Hematopoietic multipotent progenitor cell treated with erythropoietin and hydrocortisone succinate and interleukin-3 and kit ligand, for 8 days (in vitro differentiated cells): ENCODE measurements around the gene NOA1.

ENCODE experiments used
- DNase-seq: peaks from one replicate; pipeline ENCODE4 v3.0.0-alpha.2; 2015

The NOA1 gene

GRCh38 chr4:56977321-56978012 is at the start of gene NOA1:
TSS of gene NOA1 (minus strand) at chr4:56977606. CDS start at chr4:56977585, 21 bp downstream.
- DNase-seq = peak; percentile 99

DNA sequence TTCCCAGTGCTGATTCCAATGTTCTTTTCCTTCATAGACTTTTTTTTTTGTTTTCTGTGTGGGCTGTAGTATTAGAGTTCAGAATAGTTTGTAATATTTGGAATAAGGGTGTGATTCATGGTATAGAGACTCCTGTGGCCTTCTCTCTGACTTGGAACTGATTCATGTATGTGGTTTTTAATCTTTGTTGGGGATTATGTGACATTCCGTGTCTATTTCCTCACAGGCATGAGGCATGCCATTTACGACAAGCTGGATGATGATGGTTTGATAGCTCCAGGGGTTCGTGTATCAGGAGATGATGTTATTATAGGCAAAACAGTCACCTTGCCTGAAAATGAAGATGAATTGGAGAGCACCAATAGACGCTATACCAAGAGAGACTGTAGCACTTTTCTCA is 45.7 kb upstream of the NOA1 start:
- no peak for DNase-seq

DNA sequence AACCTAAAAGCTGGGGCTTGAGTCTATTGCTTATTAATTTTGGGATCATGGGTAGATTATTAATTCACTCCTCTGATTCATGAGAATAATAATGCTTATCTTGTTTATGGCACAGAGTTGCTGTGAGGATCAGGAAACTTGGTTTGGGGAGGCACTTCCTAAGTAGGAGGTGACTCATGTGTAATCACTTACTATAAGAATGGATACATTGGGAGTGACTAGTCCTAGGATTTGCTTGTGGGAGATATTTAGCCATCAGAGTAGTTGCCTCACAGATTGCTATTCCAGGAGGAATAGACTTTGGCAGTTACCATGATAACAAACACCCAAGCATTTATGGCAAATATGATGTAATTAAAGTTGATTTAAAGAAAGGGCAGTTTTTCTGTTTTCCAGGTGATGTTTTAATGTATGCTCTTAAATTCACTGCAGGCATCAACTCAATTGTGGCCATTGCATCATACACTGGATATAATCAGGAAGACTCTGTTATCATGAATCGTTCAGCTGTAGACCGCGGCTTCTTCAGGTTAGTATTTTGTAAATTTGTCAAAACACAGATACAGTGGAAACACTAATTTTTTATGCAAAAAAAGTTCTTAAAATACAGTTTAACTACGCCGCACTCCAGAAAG is 43.2 kb upstream of the NOA1 start:
- no peak for DNase-seq

DNA sequence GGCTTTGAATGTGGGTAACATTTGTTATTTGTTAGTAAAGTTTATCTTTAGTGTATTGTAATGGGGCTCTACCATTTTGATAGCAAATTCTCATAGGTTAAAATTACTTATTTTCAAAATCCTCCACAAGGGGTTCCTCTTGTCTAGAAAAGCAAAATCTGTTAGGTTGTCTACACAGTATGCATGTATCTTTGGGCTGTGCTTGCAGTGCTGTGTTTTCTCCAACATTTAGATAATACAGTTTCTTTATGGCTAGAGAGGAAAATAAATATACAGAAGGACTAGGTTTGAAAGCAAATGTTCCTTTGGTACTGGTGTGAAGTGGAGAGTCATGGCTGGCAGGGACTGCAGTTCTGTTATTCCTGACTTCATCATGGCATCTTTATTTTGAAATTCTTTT is 41.6 kb upstream of the NOA1 start:
- no peak for DNase-seq

DNA sequence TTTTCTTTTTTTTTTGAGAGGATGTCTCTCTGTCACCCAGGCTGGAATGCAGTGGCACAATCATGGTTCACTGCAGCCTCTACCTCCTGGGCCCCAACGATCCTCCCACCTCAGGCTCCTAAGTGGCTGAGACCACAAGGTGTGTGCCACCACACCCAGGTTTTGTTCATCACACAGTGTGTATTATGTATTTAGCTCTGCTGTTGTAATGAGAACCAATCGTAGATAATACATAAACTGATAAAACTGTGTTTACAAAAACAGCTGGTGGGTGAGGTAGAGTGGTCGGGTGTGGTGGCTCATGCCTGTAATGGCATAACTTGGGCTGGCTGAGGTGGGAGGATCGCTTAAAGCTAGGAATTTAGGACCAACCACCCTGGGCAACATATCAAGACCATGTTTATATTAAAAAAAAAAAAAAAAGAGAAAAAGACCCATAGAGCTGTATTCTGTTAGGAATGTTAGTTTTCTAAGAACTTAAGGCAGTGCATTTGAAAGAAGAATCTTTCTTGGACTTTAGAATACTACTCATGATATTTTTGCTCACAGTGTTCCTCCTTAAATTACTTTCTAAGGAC is 36.2 kb upstream of the NOA1 start:
- peak; percentile 12 for DNase-seq

GRCh38 chr4:56999751-57000150 is 22.3 kb upstream of the NOA1 start:
- DNase-seq = no peak

- DNase-seq = no peak
These were observed 18.1 kb upstream of the NOA1 start for GRCh38 chr4:56995525-56995924.

DNA sequence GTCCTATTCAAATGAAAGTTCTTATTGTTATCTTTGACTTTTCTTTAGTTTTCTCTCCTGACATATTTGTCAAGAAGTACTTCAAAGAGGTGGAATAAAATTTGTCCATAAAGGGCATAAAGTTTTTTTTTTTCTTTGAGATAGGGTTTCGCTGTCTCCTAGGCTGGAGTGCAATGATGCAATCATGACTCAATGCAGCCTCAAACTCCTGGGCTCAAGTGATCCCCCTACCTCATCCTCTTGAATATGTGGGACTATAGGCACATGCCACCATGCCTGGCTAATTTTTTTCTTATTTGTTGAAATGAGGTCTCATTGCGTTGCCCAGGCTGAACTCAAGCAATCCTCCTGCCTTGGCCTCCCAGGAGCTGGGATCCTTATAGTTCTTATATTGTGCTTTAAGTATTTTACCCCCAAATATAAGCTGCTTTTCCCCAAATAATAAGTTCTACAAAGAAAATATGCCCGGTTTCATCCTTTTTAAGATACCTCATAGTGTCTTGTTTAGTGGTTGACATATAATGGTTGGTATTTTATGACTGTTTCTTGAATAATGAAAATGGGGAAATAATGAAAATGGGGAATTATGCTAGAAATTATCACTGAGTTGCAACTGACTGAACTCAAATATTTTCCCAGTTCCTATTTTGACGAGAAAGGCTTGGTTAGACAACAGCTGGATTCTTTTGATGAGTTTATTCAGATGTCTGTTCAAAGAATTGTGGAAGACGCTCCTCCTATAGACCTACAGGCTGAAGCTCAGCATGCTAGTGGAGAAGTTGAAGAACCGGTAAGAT is 12.9 kb upstream of the NOA1 start:
- DNase-seq = no peak

DNA sequence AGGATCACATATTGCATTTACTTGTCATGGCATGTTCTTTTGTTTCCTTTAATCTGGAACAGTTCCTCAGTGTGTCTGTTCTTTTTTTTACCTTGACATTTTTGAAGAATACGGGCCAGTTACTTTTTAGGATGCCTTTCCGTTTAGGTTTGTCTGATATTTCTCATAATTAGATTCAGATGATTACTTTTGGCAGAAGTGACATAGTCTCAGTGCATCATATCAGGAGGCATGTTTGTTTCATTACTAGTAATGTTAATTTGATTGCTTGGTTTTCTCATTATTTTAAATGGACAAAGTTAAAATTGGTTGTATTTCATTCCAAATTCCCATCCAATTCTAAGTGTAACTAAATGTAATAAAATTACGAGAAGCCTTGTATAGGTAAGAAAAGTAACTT is 9.5 kb upstream of the NOA1 start:
- no peak for DNase-seq

GRCh38 chr4:56986192-56986591 is 8.8 kb upstream of the NOA1 start:
- no peak for DNase-seq

DNA sequence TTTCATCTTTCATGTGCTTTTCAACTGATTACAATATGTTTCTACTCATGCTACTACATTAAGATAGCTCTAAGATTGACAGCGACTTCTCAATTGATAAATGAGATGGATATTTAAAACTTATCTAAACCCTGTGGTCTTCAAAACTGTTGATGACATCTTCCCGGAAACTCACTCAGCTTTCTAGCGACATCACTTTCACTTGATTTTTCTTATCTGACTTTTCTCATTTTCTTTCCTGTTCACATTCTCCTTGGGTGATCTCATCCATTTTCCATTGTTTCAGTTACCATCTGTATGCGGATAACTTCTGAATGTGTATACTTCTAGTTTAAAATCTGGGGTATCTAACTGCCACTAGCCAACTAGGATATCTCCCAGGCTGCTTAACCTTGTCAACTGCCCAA is 4.4 kb upstream of the NOA1 start:
- peak; percentile 45 for DNase-seq

DNA sequence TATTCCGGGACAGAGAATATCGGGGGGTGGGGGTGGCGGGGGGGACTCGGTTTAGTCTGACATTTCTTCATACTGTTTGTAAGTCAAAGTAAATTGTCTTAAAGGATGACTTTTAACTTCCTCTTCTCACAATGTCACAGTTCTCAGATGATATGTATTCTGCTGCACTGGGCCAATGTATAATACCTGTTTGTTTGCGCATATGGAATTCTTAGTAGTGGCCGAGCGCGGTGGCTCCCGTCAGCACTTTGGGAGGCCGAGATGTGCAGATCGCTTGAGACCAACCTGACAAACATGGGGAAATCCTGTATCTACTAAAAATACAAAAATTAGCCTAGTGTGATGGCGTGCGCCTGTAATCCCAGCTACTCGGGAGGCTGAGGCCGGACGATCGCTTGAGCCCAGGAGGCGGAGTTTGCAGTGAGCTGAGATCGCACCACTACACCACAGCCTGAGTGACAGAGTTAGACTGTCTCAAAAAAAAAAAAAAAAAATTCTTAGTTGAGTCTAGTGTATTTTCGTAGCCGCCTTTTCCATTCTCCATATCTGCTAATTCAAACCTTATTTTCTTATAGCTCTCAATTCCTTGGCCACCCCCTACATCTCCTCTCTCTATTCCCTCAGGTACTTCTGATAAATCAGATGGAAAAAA is 2.1 kb upstream of the NOA1 start:
- peak; percentile 68 for DNase-seq

DNA sequence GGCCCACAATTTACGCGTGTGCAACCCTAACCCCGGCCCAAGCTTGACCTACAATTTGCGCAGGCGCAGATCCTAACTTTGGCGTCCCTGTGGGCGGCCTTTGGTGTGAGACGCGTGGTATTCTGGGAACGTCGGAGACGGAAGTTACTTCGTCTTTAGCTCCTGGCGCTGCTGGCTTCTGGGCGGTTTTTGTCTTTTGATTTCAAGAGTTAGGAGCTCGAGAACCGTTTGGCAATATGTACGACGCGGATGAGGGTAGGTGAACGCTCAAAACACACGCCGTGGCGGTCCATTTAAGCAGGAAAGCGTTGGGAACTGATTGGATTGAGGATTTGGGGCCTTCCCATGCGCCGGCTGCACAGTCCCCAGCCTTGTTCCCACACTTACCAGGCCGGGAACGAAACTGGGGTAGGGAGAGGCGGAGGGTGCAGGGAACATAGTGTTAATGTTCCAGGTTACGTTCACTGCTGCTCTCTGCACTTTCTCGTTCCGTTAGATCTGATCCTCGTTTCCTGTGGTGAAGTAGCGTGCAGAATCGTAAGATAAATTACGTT is 1.4 kb upstream of the NOA1 start, which contains the start of gene POLR2B:
Gene POLR2B, plus strand, starts transcription at position 147 of the 554 bp plus-strand sequence. Its CDS starts 90 bp downstream, at position 237.
- peak; percentile 99 for DNase-seq

- DNase-seq = no peak
These were observed 527 bp downstream of the NOA1 start for GRCh38 chr4:56976837-56977320.

DNA sequence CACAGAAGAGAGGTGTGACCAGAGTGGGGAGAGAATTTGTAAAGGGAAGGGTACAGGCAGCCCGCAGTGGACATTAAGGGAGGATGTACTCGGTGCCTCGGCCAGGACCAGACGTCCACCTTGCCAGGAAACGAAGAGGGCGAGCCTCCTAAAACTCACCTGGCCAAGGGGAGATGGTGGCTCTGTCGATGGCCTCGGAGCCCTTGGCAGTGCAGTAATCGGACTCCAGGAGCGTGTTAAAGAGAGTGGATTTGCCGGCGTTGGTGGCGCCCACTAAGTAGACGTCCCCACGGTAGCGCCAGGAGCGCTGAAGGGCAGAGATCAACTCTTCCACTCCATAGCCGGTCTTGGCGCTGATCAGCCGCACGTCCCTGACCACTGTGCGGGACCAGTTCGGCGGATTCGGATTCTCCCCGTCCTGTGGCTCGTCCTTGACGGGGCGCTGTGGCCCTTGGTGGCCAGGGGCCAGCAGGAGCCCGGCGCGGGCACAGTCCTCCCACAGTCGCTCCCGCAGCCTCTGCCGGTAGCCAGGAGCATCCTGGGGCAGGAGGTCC is 1.0 kb downstream of the NOA1 start:
- no peak for DNase-seq

DNA sequence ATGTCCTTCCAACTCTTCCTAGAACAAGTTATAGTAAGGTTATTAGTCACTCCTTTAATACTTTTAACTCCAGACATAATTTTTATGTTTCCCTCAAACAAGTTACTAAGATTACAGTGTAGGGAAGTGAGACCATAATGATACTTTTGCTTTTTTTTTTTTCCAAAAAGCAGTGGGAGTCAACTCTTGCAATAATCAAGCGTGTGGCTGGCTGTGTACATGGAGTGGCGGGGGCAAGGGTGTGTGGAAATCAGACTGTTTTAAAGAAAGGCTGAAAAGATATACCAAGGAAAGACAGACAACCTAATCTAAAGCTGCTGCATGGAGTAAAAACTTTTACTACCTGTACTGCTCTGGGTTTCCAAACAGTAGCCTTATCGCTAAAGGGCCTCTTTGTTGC is 4.1 kb downstream of the NOA1 start:
- DNase-seq = no peak

DNA sequence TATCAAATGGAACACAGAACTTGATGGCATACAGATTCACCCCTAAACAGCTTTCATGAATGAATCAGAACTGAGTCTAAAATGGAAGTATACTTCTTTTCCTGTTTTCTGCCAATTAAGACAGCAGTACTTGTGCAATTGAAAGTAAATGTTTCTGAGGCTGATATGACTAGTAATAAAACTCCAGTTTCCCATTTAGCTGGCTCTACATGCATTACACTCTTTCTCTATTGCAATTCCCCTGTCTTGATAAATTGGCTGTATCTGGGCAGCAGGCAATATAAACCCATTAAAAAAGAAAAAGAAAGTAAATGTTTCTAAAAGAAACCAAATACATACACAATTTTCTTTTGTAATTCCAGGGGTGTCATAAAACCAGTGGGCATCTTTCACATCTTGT is 4.6 kb downstream of the NOA1 start:
- DNase-seq = no peak

GRCh38 chr4:56972389-56972788 is 5.0 kb downstream of the NOA1 start:
- DNase-seq = no peak

GRCh38 chr4:56971383-56971782 is 6.0 kb downstream of the NOA1 start:
- no peak for DNase-seq

- DNase-seq = no peak
These were observed 16.3 kb downstream of the NOA1 start for GRCh38 chr4:56961107-56961500.

GRCh38 chr4:56959100-56959499 is 18.3 kb downstream of the NOA1 start:
- DNase-seq = no peak

GRCh38 chr4:56958111-56958517 is 19.3 kb downstream of the NOA1 start:
- no peak for DNase-seq
